Activated CD4-positive, CD25-positive, alpha-beta regulatory T cell treated with anti-CD3 and anti-CD28 coated beads, Interleukin-2, amount 50 U/mL, for 16 hours (primary cell): ENCODE results near the gene XRN1.
"Not testable (repeated sequence)": the region's sequence is repeated elsewhere in the genome, so short reads cannot be mapped to it uniquely, and the experiment has no call there.

ENCODE experiments used
- DNase-seq: peaks from one replicate; pipeline ENCODE4 v3.0.0-alpha.2; 2020; ENCODE audit warnings: low read depth, low spot score

Gene XRN1

DNA sequence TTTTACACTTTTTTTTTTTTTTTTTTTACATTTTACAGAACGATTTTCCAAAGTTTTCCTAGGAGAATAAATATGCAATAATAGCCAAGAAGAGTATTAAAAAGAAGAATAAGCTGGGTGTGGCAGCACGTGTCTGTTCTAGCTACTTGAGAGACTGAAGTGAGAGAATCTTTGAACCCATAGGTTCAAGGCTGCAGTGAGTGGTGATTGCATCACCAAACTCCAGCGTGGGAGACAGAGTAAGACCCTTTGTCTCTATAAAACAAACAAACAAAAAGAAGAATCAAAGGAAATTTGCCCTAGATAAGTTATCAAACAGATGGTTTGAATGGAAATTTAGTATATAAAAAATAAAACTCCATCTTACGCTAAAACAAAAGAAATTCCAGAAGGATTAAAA is 13.3 kb downstream of the XRN1 start:
- DNase-seq: no peak

DNA sequence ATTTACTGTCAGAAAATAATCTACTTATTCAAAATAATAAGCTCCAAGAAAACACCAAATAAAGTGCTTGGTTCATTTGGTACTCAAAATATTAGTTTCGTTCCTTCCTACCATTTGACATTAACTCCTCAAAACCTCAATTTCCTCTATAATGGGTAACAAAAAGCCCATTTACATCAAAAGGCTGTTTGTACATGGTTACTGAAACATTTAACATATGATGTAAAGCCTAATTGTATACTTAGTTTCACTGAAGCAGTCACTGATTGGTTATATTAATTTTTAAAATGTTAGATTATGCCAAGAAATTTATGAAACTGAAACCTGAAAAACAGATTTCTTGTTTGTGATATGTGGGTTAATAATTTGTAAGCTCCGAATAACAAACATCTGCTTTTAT is 14.7 kb downstream of the XRN1 start:
- DNase-seq: no peak

DNA sequence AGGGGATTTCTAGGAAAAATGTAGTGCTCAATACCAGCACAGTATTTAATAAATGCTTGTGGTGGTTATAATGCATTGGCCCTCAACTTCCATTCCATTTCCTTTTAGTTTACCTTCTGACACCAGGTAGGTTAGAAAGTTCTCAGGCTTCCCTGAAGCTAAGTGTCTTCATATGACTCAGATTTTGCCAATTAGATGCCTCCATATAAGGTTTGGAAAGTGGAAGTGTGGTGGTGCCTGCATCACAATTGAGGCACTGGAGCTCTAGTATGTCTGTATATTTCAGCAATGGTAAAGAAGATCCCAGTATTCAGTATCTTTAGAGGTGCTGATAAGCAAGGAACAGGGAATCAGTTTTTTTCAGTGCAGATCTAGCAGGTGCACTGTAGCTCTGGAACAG is 18.3 kb downstream of the XRN1 start:
- DNase-seq: no peak

DNA sequence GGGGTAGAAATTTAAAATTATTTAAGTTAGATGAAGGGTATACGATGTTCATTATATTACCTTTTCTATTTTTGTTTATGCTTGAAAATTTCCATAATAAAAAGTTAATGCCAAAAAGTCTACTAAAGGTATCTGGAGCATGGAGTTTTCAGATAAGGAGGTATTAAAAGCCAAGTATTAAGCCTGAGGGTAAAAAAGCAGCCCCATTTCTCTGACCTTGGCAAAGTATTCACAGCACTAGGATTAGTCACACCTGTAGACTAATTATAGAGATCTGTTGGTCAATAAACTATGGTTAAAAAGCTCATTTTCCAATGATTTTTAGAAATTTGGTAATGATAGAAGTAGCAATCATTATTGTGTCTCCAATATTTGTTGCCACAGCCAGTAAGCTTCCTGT is 23.1 kb downstream of the XRN1 start:
- no peak for DNase-seq

DNA sequence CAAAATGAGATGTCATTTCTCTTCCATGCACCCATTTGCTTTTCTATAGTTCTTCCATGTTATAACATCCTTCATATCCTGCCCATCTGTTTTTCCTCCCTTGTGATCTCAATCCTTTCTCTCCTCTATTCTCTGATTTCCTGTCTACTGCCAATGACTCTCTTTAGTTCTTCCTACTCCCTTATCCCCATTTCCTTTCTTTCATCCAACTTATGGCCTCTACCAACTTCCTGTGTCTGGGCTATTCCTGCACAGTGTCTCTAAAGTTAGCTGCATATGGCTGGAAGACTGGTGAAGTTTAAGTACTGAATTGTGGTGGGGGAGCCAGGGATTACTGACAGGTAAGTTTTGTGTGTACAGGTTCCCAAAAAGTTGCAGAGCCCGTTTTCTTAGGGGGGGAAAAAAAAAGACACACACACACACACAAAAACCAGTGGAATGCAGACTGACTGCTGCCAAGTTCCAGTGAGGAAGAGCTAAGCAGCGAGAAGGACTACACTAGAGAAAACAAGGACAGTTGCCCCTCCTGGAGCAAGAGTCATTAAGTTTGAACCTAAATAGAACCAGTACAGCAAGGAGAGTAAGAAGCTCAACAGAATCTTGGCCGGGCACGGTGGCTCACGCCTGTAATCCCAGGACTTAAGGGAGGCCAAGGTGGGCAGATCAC is 28.8 kb downstream of the XRN1 start:
- DNase-seq: no peak

DNA sequence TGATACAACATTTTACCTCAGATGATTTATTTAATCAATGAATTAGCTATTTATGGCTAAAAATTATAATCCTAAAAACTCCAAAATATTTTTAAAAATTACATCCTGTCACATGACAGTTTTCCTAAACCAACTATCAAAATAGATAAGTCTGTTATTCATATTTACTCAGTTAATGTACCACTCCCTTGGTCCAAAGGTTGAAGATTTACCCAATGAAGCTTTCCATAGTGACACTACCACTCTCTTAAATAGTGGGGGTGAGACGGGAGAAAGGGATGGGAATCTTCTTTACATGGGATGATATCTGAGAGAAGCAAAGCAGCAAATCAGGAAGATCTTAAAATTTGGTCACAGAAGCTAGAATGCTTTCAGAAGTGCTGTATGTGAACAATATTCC is 30.5 kb downstream of the XRN1 start:
- DNase-seq: no peak

DNA sequence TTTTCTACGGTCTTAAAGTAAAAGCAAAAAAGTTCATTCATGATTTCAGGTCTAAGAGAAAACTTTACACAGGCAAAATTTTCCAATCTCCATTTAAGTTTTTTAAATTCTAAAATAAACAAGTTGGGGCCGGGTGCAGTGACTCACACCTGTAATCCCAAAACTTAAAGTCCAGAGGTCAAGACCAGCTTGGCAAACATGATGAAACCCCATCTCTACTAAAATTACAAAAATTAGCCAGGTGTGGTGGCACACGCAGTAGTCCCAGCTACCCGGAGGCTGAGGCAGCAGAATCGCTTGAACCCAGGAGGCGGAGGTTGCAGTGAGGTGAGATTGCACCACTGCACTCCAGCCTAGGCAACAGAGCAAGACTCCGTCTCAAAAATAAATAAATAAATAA is 47.3 kb downstream of the XRN1 start:
- DNase-seq: not testable (repeated sequence)

DNA sequence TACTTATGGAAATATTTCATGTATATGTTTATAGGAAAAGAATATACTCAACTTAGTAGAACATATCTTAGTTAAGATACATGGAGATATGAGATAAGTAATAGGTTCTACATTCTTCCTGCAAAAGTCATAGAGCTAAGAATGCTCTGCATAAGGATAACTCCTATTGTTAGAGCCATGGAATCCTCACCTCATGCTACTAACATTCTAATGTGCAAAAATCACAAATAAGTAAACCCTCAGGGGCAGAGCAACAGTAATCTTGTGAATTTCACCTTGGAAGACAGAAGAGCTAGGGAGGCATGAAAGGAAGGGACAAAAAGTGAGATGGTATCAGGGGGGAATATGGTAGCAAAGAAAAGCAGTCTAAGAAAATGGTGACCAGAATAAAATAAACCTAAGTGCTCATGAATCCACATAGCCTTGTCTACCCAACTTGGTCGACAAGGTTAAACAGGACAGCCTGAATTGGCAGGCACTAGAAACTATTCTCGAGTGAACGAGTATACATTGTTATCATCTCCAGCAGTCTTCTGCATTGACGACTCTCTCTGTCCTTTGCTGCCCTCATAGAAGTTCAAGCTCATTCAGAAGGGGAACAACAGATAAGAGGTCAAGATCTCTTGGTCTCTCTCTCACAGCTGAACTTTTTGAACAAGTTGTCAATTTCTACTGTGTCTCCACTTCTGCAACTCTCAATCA is 52.8 kb downstream of the XRN1 start:
- no peak for DNase-seq

DNA sequence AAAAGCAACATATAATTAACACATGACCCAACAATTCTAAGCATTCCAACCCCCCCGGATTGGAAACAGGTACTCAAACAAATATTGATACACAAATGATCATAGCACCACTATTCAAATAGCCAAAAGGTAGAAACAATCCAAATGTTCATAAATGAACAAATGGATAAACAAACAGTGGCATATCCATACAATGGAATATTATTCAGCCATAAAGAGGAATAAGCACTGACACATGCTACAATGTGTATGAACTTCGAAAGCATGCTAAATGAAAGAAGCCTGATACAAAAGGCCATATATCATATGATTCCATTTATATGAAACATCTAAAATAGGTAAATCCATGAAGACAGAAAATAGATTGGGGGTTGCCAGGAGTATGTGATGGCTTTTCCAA is 62.8 kb downstream of the XRN1 start:
- no peak for DNase-seq

DNA sequence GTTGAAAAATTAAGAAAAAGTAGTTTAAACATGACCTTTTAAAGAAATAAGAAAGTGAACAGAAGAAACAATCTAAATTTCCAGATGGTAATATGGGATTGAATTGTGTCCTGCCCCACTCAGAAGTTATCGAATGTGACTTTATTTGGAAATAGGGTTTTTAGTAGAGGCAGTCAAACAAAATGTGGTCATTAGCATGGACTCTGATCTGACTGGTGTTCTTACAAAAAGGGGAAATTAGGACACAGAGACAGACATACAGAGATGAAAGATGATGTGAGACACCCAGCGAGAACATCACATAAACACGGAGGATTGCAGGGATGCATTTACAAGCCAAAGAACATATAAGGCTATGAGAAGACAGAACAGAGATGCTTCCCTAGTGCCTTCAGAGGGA is 73.2 kb downstream of the XRN1 start:
- no peak for DNase-seq

DNA sequence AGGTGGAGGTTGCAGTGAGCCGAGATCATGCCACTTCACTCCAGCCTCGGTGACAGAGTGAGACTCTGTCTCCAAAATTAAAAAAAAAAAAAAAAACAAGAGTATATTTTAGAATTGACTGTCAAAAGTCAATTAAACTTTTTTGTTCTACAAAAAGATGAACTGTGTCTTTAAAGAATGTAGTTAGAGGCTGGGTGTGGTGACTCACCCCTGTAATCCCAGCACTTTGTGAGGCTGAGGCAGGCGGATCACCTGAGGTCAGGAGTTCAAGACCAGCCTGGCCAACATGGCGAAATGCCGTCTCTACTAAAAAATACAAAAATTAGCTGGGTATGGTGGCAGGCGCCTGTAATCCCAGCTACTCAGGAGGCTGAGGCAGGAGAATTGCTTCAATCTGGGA is 78.3 kb downstream of the XRN1 start:
- not testable (repeated sequence) for DNase-seq

DNA sequence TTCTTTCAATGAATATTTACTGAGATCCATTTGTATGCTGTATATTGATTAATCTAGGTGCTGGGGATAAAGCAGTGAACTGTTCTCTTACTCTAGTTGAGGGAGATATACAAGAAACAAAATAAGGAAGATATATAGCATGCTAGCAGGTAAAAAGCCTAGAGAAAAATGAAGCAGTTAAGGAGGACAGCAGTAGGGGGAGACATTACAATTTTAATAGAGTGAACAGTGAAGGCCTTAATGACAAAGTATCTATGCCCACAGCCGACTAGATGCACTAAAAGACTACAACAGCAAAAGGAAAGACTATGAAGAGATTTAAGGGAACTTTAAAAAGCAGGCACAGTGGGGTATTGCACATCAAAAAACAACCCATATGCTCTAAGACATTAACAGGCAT is 81.4 kb downstream of the XRN1 start:
- DNase-seq: no peak

DNA sequence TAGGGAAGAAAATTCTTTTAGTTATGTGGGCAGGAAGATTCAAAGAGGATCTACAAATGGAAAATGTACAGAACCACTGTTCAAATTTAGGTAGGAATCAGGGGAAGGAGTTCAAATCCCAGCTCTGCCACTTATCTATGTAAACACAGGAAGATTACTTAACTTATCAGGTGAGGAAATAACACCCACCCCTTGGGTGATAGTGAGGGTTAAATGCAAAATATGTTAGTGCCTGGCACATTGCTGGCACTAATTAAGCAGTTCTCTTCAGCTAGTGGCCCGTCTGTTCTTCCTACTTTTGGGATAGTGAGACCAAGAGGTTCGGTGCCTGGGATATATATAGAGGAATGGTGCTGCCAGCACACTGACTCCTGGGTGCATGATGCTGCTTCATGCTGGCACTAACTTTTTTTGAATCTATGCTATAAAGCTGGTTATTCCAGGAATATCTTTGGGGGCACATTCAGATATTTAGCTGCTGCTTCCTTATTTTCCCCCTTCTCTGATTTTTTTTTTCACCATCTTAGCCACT is 83.8 kb downstream of the XRN1 start:
- no peak for DNase-seq

DNA sequence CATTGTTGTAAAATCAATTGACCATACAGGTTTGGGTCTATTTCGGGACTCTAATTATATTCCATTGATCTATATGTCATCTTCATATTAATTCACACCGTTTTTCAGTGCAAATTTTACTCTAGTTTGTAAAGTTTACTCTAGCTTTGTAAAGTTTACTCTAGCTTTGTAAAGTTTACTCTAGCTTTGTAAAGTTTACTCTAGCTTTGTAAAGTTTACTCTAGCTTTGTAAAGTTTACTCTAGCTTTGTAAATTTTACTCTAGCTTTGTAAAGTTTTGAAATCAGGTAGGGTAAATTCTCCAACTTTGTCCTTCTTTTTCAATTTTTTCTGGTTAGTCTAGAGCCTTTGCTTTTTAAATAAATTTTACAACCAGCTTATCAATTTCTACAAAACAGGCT is 84.4 kb downstream of the XRN1 start:
- DNase-seq: not testable (repeated sequence)

DNA sequence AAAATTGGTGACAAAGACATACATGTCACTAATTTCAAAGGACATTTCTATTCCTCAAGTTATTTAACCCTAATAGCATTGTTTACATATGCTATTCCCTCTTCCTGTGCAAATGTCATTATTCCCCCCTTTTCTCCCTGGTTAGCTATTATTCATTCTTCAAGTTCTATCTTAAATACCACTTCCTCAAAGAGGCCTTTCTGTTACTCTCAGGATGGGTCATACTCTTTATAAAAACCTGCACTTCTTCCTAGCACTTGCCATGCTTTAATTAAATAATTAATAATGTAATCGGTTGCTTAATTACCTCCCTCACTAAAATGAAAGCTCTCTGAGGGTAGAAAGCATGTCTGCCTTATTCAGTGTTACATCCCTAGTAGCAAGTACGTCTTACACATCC is 88.5 kb downstream of the XRN1 start:
- no peak for DNase-seq

DNA sequence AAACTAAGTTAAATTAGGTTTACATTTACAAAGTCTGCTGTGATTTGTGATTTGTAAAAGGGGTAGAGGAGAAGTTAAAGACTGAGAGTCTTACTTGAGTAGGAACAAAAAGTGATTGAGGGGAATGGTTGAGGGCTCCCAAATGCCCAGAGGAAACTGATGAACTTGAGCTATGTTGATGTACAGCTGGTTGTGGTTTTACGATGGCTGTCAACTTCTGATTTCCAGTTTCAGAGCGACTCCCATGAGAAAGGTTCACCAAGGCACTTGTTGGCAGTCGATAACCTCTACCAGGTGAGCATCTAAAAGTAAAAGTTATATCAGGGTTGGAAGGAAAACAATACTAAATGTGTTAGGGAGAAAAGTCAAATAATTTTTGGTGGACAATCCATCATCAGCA is 91.0 kb downstream of the XRN1 start:
- DNase-seq: no peak

DNA sequence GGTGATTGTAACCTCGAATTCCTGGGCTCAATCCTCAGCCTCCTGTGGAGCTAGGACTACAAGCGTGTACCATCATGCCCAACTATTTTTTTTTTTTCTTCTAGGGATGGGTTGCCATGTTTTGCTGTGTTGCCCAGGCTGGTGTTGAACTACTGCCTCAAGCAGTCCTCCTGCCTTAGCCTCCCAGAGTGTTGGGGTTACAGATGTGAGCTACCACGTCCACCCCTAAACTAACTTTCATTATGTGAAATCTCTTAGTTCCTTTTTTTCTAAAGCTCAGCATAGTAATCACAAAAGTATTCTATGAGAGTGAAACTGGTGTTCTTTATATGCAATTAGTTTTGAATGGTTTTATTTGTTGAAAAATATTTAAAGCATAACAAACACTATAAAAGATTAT is 92.1 kb downstream of the XRN1 start:
- no peak for DNase-seq

DNA sequence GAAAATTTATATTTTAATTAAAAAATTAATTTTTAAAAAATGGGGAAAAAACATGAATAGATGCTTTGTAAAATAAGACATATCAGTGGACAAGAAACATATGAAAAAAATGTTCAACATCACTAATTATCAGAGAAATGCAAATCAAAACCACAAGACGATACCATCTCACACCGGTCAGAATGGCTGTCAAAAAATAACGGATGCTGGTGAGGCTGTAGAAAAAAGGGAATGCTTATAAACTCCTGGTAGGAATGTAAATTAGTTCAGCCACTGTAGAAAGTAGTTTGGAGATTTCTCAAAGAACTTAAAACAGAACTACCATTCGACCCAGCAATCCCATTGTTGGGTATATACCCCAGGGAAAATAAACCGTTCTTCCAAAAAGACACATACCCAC is 93.8 kb downstream of the XRN1 start:
- no peak for DNase-seq

DNA sequence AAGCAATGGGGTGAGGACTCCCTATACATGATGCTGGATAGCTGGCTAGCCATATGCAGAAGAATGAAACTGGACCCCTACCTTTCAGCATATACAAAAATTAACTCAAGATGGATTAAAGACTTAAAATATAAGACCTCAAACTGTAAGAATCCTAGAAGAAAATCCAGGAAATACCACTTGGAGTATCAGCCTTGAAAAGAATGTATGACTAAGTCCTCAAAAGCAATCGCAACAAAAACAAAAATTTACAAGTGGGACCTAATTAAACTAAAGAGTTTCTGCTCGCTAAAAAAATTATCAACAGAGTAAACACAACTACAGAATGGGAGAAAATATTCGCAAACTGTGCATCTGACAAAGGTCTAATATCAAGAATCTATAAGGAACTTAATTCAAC is 94.3 kb downstream of the XRN1 start:
- DNase-seq: no peak

DNA sequence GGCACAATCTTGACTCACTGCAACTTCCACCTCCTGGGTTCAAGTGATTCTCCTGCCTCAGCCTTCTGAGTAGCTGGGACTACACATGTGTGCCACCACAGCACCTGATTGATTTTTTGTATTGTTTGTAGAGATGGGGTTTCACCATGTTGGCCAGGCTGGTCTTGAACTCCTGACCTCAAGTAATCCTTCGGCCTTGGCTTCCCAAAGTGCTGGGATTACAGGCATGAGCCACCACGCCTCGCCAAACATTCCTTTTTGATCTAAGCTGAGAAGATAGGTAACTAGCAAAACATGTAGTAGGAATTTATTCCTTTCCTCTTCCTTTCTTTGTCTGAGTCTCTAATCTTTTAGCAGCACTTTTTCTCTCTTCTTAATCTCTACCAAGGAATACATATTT is 95.1 kb downstream of the XRN1 start:
- not testable (repeated sequence) for DNase-seq

DNA sequence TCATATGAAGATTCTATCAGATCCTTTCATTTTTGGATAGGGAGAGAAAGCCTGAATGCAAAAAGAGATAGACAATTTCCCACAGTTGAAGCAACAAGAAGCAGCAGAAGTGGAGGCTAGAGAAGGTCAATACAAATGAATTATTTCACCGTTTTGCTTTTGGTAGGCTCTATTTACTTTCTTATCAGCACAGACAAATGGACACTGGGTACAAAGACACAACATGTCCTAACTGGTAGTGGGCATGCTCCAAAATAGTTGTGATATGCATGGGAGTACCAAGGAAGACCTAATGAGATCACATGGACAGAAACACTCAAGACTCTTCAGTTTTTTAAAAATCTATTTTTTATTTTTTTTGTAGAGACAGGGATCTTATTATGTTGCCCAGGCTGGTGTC is 99.4 kb downstream of the XRN1 start:
- DNase-seq: no peak

DNA sequence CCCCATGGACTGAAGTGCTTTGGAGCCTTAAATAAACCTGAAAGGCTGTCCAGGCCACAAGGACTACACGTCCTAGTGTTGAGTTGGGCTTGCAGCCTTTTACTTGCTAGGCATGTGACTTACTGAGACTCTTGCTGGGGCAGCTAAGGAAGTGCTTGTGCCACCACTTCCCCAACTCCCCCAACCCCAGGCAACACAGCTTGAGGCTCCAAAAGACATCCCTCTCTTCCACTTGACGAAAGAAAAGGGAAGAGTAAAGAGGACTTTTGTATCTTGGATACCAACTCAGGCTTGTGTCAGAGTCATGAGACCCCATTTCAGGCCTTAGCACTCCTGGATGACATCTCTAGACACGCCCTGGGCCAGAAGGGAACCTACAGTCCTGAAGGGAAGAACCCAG is 109.8 kb downstream of the XRN1 start:
- no peak for DNase-seq

DNA sequence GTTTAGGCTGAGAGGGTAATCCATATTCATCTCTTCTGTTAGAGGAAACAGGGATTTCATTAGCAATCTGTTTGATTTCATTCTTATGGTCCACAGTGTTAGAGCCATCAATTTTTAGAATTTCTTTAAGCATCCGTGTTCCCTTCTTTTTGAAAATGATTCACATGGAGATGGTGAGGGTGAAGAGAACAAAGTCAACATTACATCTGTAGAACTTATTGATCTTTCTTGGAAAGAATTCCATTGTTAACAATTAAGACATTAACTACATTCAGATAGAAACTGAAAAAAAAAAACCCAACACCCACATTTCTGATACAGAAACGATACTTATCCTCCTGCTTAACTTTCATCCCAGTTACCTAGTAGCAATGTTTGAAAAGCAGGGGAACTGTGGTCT is 115.4 kb downstream of the XRN1 start:
- no peak for DNase-seq
